Measurements from ENCODE around the gene HAGH.

The HAGH gene

DNA sequence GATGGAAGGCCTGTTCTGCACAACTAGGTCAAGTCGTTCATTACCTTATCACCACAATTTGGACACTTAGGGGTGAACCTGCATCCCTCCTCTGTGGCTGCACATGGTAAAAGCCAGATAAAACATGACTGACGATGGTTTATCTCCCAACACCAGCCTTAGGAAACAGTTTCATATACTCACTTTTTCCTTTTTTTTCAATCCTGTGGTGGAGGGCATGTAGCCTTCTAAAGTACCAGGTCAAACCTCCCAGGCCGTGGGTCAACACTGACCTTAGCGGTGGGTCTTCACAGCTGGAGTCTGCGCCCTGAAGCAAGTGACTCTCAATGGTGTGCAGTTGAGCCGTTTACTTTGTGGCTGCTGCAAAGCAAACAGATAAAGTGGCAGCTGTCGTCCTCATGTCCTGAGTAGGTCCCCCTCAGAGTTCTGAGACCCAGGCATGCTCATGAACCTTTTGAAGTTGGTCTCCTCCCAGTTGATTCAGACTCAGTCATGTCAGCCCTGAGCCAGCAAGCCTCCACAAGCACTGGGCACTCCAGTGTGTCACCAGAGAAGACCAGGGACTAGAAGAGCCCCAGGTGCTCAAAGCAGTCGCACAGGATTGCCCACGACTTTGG lies 6.3 kb upstream of the HAGH start:
- Histone ChIP-seq H3K79me2 (ENCODE audit: low read length) (peaks cover 15% of the 10 kb centered on the region), H3K9me2 (replicated peaks; ENCODE audit: insufficient read depth, low read length) (no peaks in the 10 kb centered on the region), H3K9ac (ENCODE audit: low read length) (no peak overlapping the region), H3K36me3 (replicated peaks; ENCODE audit: insufficient read depth, low read length) (no peaks in the 10 kb centered on the region), H3K27me3 (replicated peaks; ENCODE audit: insufficient read depth, low read length) (no peaks in the 10 kb centered on the region), H3F3A (ENCODE audit: insufficient read depth, low read length) (no peaks in the 10 kb centered on the region), H3K4me2 (ENCODE audit: low read depth, low read length) (no peak overlapping the region), H4K20me1 (ENCODE audit: insufficient read depth, low read length) (no peaks in the 10 kb centered on the region), H3K4me3 (ENCODE audit: low read length) (no peak overlapping the region), H3K4me1 (ENCODE audit: low read length) (peaks cover 7% of the 10 kb centered on the region; the same call in 1 of the 2 replicates), H3K27ac (ENCODE audit: low read length) (no peak overlapping the region), H3K9me3 (replicated peaks; ENCODE audit: insufficient read depth, low read length) (no peaks in the 10 kb centered on the region), H2AFZ (ENCODE audit: low read length) (no peak overlapping the region)
- no peak for DNase-seq
- TF ChIP-seq, protein P1, sequence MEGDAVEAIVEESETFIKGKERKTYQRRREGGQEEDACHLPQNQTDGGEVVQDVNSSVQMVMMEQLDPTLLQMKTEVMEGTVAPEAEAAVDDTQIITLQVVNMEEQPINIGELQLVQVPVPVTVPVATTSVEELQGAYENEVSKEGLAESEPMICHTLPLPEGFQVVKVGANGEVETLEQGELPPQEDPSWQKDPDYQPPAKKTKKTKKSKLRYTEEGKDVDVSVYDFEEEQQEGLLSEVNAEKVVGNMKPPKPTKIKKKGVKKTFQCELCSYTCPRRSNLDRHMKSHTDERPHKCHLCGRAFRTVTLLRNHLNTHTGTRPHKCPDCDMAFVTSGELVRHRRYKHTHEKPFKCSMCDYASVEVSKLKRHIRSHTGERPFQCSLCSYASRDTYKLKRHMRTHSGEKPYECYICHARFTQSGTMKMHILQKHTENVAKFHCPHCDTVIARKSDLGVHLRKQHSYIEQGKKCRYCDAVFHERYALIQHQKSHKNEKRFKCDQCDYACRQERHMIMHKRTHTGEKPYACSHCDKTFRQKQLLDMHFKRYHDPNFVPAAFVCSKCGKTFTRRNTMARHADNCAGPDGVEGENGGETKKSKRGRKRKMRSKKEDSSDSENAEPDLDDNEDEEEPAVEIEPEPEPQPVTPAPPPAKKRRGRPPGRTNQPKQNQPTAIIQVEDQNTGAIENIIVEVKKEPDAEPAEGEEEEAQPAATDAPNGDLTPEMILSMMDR (IDR thresholded peaks at IDR 0.05; ENCODE audit: low read length): no peak
- no peak for TF ChIP-seq EZH2 (optimal IDR thresholded peaks at IDR 0.05; ENCODE audit: low read depth, low read length)
- TF ChIP-seq EZH2phosphoT487 (IDR thresholded peaks at IDR 0.05; ENCODE audit: low read length): no peak

DNA sequence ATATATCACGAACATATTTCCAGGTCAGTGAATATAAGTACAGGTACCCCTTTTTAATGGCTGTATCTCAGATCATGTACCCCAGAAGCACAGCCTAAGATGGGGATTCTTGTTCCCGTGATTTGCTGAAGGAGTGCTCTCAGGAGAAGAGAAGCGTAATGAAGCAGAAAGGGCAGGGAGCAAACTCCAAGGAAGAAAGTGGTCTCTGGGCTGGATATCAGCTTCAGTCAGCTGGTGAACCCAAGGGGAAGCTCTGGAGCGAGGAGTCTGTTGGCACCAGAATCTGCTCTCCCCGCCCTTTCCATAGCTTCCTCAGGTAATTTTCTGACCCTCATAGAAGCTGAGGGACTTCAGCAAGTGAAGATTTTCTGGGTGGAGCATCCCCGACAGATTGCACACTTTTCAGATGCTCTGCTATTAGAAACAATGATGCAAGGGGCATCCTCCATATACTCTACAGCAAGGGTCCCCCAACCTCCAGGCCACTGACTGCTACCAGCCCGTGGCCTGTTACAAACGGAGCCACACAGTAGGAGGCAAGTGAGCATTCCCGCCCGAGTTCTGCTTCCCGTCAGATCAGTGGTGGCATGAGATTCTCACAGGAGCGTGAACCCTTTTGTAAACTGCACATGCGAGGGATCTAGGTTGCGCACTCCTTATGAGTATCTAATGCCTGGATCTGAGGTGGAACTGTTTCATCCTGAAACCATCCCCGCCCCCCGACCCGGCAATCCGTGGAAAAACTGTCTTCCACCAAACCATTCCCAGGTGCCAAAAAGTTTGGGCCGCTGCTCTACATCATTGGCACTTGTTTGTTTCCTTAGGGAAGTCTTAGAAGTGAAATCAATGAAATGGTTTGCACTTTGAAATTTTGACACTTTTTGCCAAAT lies 4.8 kb upstream of the HAGH start:
- TF ChIP-seq EZH2 (optimal IDR thresholded peaks at IDR 0.05; ENCODE audit: low read depth, low read length): no peak
- TF ChIP-seq, protein P1 (IDR thresholded peaks at IDR 0.05; ENCODE audit: low read length): no peak
- TF ChIP-seq EZH2phosphoT487 (IDR thresholded peaks at IDR 0.05; ENCODE audit: low read length): no peak
- no peaks in the 10 kb centered on the region for H3K9me3 ChIP-seq (replicated peaks; ENCODE audit: insufficient read depth, low read length)
- no peaks in the 10 kb centered on the region for H3K27me3 ChIP-seq (replicated peaks; ENCODE audit: insufficient read depth, low read length)
- no peaks in the 10 kb centered on the region for H3F3A ChIP-seq (ENCODE audit: insufficient read depth, low read length)
- H4K20me1 ChIP-seq (ENCODE audit: insufficient read depth, low read length): no peaks in the 10 kb centered on the region
- H3K79me2 ChIP-seq (ENCODE audit: low read length): peaks cover 24% of the 10 kb centered on the region
- no peak overlapping the region for H3K4me3 ChIP-seq (ENCODE audit: low read length)
- H3K27ac ChIP-seq (ENCODE audit: low read length): no peak overlapping the region
- H2AFZ ChIP-seq (ENCODE audit: low read length): no peak overlapping the region
- H3K9me2 ChIP-seq (replicated peaks; ENCODE audit: insufficient read depth, low read length): no peaks in the 10 kb centered on the region
- no peak for DNase-seq
- H3K4me2 ChIP-seq (ENCODE audit: low read depth, low read length): no peak overlapping the region
- peaks cover 7% of the 10 kb centered on the region; the same call in 1 of the 2 replicates for H3K4me1 ChIP-seq (ENCODE audit: low read length)
- H3K9ac ChIP-seq (ENCODE audit: low read length): no peak overlapping the region
- H3K36me3 ChIP-seq (replicated peaks; ENCODE audit: insufficient read depth, low read length): no peaks in the 10 kb centered on the region

DNA sequence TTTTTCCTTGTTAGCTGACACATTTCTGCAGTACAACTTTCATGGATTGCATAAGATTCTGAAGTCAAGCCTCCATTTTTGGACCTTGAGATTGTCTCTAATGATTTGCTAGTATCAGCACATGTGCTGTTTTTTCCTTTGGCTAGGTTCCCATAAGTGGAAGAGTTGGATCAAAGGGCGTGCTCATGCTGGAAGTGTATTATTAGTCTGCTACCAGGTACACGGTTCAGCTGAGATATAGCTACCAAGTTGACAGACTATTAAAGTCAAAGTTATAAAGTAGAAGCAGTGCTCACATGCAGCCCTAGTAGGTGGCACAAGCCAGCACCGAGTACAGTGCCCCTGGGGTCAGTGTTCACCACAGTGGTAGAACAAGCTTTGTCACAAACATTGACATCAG lies 3.6 kb upstream of the HAGH start:
- DNase-seq: no peak
- H3K4me2 ChIP-seq (ENCODE audit: low read depth, low read length): no peak overlapping the region

More for the DNA sequence above, 3.6 kb upstream of the HAGH start:
- Histone ChIP-seq H3K9me3 (replicated peaks; ENCODE audit: insufficient read depth, low read length) (no peaks in the 10 kb centered on the region), H3K4me3 (ENCODE audit: low read length) (no peak overlapping the region), H3F3A (ENCODE audit: insufficient read depth, low read length) (peaks cover 6% of the 10 kb centered on the region), H3K4me1 (ENCODE audit: low read length) (peaks cover 11% of the 10 kb centered on the region; the same call in 1 of the 2 replicates), H3K27ac (ENCODE audit: low read length) (no peak overlapping the region), H4K20me1 (ENCODE audit: insufficient read depth, low read length) (no peaks in the 10 kb centered on the region), H3K9me2 (replicated peaks; ENCODE audit: insufficient read depth, low read length) (no peaks in the 10 kb centered on the region), H3K79me2 (ENCODE audit: low read length) (peaks cover 31% of the 10 kb centered on the region), H3K27me3 (replicated peaks; ENCODE audit: insufficient read depth, low read length) (no peaks in the 10 kb centered on the region), H3K36me3 (replicated peaks; ENCODE audit: insufficient read depth, low read length) (no peaks in the 10 kb centered on the region), H2AFZ (ENCODE audit: low read length) (no peak overlapping the region), H3K9ac (ENCODE audit: low read length) (no peak overlapping the region)
- TF ChIP-seq EZH2phosphoT487 (IDR thresholded peaks at IDR 0.05; ENCODE audit: low read length): no peak
- TF ChIP-seq EZH2 (optimal IDR thresholded peaks at IDR 0.05; ENCODE audit: low read depth, low read length): no peak
- TF ChIP-seq, protein P1 (IDR thresholded peaks at IDR 0.05; ENCODE audit: low read length): no peak
